Measurements from ENCODE around the gene AGTPBP1.

AGTPBP1 gene

DNA sequence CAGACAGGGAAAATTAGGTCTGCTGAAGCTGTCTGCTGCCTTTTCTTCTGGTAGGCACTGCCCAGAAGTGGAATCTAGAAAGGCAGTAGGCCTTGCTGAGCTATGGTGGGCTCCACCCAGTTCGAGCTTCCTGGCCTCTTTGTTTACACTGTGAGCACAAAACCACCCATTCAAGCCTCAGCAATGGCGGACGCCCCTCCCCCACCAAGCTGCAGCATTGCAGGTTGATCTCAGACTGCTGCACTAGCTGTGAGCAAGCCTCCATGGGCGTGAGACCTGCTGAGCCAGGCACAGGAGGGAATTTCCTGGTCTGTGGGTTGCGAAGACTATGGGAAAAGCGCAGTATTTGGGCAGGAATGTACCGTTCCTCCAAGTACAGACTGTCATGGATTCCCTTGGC lies 18.5 kb downstream of the AGTPBP1 start:
- TF ChIP-seq CEBPB (IDR thresholded peaks at IDR 0.05) (no peak), TCF12 (IDR thresholded peaks at IDR 0.05; ENCODE audit: low read depth) (no peak), RAD21 (IDR thresholded peaks at IDR 0.05; ENCODE audit: low read depth) (no peak), TEAD4 (IDR thresholded peaks at IDR 0.05) (no peak), NFIC (IDR thresholded peaks at IDR 0.05) (no peak), EGR1 (IDR thresholded peaks at IDR 0.05) (no peak), CREB1 (IDR thresholded peaks at IDR 0.05; ENCODE audit: low read depth) (no peak), YY1 (IDR thresholded peaks at IDR 0.05; ENCODE audit: low read depth) (no peak), ZBTB7A (IDR thresholded peaks at IDR 0.05; ENCODE audit: low read depth) (no peak), EP300 (IDR thresholded peaks at IDR 0.05; ENCODE audit: borderline replicate concordance) (no peak), TAF1 (IDR thresholded peaks at IDR 0.05; ENCODE audit: low read depth) (no peak), MAX (IDR thresholded peaks at IDR 0.05) (no peak)

DNA sequence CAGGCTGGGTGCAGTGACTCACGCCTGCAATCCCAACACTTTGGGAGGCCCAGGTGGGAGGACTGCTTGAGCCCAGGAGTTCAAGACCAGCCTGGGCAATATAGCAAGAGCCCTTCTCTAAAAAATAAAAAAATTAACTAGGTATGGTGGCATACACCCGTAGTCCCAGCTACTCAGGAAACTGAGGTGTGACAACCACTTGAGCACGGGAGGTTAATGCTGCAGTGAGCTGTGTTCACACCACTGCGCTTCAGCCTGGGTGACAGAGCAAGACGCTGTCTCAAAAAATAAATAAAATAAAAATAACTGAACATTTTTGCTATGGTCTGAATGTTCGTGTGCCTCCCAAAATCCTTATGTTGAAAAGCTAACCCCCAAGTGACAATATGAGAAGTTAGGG lies 24.5 kb downstream of the AGTPBP1 start:
- TF ChIP-seq CEBPB (IDR thresholded peaks at IDR 0.05) (no peak), EP300 (IDR thresholded peaks at IDR 0.05; ENCODE audit: borderline replicate concordance) (no peak), EGR1 (IDR thresholded peaks at IDR 0.05) (no peak), ZBTB7A (IDR thresholded peaks at IDR 0.05; ENCODE audit: low read depth) (no peak), REST (IDR thresholded peaks at IDR 0.05; ENCODE audit: low read depth) (no peak), MAX (IDR thresholded peaks at IDR 0.05) (no peak), RAD21 (IDR thresholded peaks at IDR 0.05; ENCODE audit: low read depth) (no peak), NFIC (IDR thresholded peaks at IDR 0.05) (no peak)
- TF ChIP-seq, protein P1, sequence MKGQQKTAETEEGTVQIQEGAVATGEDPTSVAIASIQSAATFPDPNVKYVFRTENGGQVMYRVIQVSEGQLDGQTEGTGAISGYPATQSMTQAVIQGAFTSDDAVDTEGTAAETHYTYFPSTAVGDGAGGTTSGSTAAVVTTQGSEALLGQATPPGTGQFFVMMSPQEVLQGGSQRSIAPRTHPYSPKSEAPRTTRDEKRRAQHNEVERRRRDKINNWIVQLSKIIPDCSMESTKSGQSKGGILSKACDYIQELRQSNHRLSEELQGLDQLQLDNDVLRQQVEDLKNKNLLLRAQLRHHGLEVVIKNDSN (IDR thresholded peaks at IDR 0.05), result no peak

GRCh38 chr9:85716031-85716877 lies 25.5 kb downstream of the AGTPBP1 start:
- no peak for TF ChIP-seq TCF12 (IDR thresholded peaks at IDR 0.05; ENCODE audit: low read depth)

DNA sequence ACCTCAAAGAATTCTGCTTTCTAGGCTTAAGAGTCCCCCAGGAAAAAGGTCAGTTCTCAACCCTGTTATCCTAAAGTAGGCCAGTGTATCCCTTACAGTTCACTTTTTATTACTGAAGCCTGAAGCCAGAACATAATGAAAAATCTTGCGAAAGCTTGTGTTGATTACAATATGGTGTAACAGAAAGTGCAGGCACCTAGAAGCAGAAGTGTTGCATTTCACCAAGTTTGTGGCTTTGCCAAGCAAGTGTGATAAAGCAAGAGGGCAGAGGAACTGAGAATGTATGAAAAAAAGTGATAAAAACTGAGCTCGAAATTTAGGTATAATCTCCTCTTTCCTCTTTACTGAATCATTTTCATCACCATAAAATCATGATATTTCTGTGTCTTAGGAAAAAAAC lies 26.2 kb downstream of the AGTPBP1 start:
- no peak for TF ChIP-seq TCF12 (IDR thresholded peaks at IDR 0.05; ENCODE audit: low read depth)
- no peak for TF ChIP-seq CREB1 (IDR thresholded peaks at IDR 0.05; ENCODE audit: low read depth)
- TF ChIP-seq FOXM1 (IDR thresholded peaks at IDR 0.05; ENCODE audit: borderline replicate concordance, low read depth), result no peak
- TF ChIP-seq RAD21 (IDR thresholded peaks at IDR 0.05; ENCODE audit: low read depth), result no peak
- TF ChIP-seq REST (IDR thresholded peaks at IDR 0.05; ENCODE audit: low read depth), result no peak
- TF ChIP-seq ZBTB7A (IDR thresholded peaks at IDR 0.05; ENCODE audit: low read depth), result no peak
- no peak for TF ChIP-seq EP300 (IDR thresholded peaks at IDR 0.05; ENCODE audit: borderline replicate concordance)
- TF ChIP-seq TAF1 (IDR thresholded peaks at IDR 0.05; ENCODE audit: low read depth), result no peak
- TF ChIP-seq CEBPB (IDR thresholded peaks at IDR 0.05), result no peak
- no peak for TF ChIP-seq YY1 (IDR thresholded peaks at IDR 0.05; ENCODE audit: low read depth)
- TF ChIP-seq NFIC (IDR thresholded peaks at IDR 0.05), result no peak
- TF ChIP-seq, protein P1 (IDR thresholded peaks at IDR 0.05), result no peak
- TF ChIP-seq TEAD4 (IDR thresholded peaks at IDR 0.05), result no peak

DNA sequence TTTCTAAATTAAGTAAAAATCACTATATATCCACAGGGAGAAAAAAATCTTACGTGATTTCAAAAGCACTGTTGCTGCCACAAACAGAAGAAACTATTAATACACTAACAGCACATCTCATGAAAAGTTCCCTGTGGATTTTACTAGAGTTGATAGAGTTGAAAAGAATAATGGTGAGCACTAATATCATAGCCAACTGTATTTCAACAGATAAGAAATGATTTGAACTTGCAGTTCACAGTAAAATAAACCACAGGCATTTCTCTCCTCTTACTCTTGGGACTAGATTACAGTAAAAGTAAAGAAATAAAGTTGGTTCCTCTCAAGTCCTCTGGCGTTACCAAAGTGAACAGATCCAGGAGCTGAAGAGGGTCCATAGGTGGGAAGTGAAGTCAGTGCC lies 27.9 kb downstream of the AGTPBP1 start:
- TF ChIP-seq MAX (IDR thresholded peaks at IDR 0.05), result no peak
- no peak for TF ChIP-seq EGR1 (IDR thresholded peaks at IDR 0.05)
- TF ChIP-seq CREB1 (IDR thresholded peaks at IDR 0.05; ENCODE audit: low read depth), result no peak
- TF ChIP-seq FOXM1 (IDR thresholded peaks at IDR 0.05; ENCODE audit: borderline replicate concordance, low read depth), result no peak
- TF ChIP-seq, protein P1 (IDR thresholded peaks at IDR 0.05), result no peak
- no peak for TF ChIP-seq REST (IDR thresholded peaks at IDR 0.05; ENCODE audit: low read depth)
- no peak for TF ChIP-seq RAD21 (IDR thresholded peaks at IDR 0.05; ENCODE audit: low read depth)
- no peak for TF ChIP-seq CEBPB (IDR thresholded peaks at IDR 0.05)
- no peak for TF ChIP-seq YY1 (IDR thresholded peaks at IDR 0.05; ENCODE audit: low read depth)
- TF ChIP-seq ZBTB7A (IDR thresholded peaks at IDR 0.05; ENCODE audit: low read depth), result no peak
- TF ChIP-seq TEAD4 (IDR thresholded peaks at IDR 0.05), result no peak
- no peak for TF ChIP-seq TAF1 (IDR thresholded peaks at IDR 0.05; ENCODE audit: low read depth)
- no peak for TF ChIP-seq EP300 (IDR thresholded peaks at IDR 0.05; ENCODE audit: borderline replicate concordance)

Data from Ishikawa (cell line).